Neuronal stem cell (in vitro differentiated cells): Measurements from ENCODE around the gene ROR1.

Experiments used
- DNase-seq: peaks from one replicate; pipeline ENCODE4 v3.0.0-alpha.2; 2013; ENCODE audit warnings: low spot score
- H2AFZ ChIP-seq: one replicate; pipeline ENCODE4 v1.6.1; 2013; ENCODE audit warnings: mild to moderate bottlenecking, low read length, inconsistent platforms
- H2AK5ac ChIP-seq: 2 replicates; pipeline ENCODE4 v1.6.1; 2013; ENCODE audit warnings: low read depth, mild to moderate bottlenecking, inconsistent platforms, low read length, moderate library complexity, mixed read lengths
- H2BK120ac ChIP-seq: 2 replicates; pipeline ENCODE4 v1.6.1; 2013; ENCODE audit warnings: low read depth, mild to moderate bottlenecking, inconsistent platforms, low read length, moderate library complexity, mixed read lengths
- H2BK12ac ChIP-seq: one replicate; pipeline ENCODE4 v1.6.1; 2013; ENCODE audit warnings: low read length, inconsistent platforms
- H2BK15ac ChIP-seq: 2 replicates; pipeline ENCODE4 v1.6.1; 2013; ENCODE audit warnings: mild to moderate bottlenecking, low read length, inconsistent platforms, mixed read lengths
- H2BK5ac ChIP-seq: one replicate; pipeline ENCODE4 v1.6.1; 2013; ENCODE audit warnings: inconsistent platforms, mild to moderate bottlenecking, low read length, moderate library complexity
- H3K14ac ChIP-seq: one replicate; pipeline ENCODE4 v1.6.1; 2013; ENCODE audit warnings: low read length, inconsistent platforms
- H3K18ac ChIP-seq: 2 replicates; pipeline ENCODE4 v1.6.1; 2013; ENCODE audit warnings: low read length, inconsistent platforms
- H3K23ac ChIP-seq: 2 replicates; pipeline ENCODE4 v1.6.1; 2013; ENCODE audit warnings: low read depth, mild to moderate bottlenecking, mixed read lengths, low read length, inconsistent platforms; ENCODE audit not compliant: poor library complexity
- H3K27ac ChIP-seq: replicated peaks from 3 replicates; pipeline ENCODE4 v1.5.1; 2013; ENCODE audit warnings: low read length, inconsistent platforms
- H3K27me3 ChIP-seq, 3 experiments: 2 replicates each; pipeline ENCODE4 v1.6.1; 2013; ENCODE audit warnings: low read length in 3 of 3, mild to moderate bottlenecking in 2 of 3, inconsistent platforms in 1 of 3, low read depth in 1 of 3, mixed read lengths in 1 of 3, moderate library complexity in 1 of 3; ENCODE audit not compliant: control insufficient read depth in 3 of 3, insufficient read depth in 3 of 3
- H3K36me3 ChIP-seq, 2 donors: replicated peaks in 1 of 2; 2 replicates each; pipeline ENCODE4 v1.6.1; 2013; ENCODE audit warnings: low read length in 2 of 2; ENCODE audit not compliant: control insufficient read depth in 2 of 2, insufficient read depth in 2 of 2
- H3K4ac ChIP-seq: 2 replicates; pipeline ENCODE4 v1.6.1; 2013; ENCODE audit warnings: inconsistent platforms, mild to moderate bottlenecking, low read length, moderate library complexity
- H3K4me1 ChIP-seq, 2 donors: 1 replicate in 1 of 2; 2 replicates in 1 of 2; pipeline ENCODE4 v1.6.1; 2013; ENCODE audit warnings: low read length in 2 of 2, low read depth in 1 of 2; ENCODE audit not compliant: control insufficient read depth in 2 of 2, insufficient read depth in 1 of 2
- H3K4me2 ChIP-seq: one replicate; pipeline ENCODE4 v1.6.1; 2013; ENCODE audit warnings: mild to moderate bottlenecking, low read length, inconsistent platforms; ENCODE audit not compliant: insufficient read depth, poor library complexity, severe bottlenecking
- H3K4me3 ChIP-seq, 2 donors: 2 replicates each; pipeline ENCODE4 v1.5.1; 2013; ENCODE audit warnings: low read length in 2 of 2, mild to moderate bottlenecking in 2 of 2, inconsistent platforms in 1 of 2, moderate library complexity in 1 of 2
- H3K79me1 ChIP-seq: one replicate; pipeline ENCODE4 v1.6.1; 2013; ENCODE audit warnings: low read depth, mild to moderate bottlenecking, inconsistent platforms, low read length, moderate library complexity
- H3K9ac ChIP-seq: one replicate; pipeline ENCODE4 v1.6.1; 2013; ENCODE audit warnings: mild to moderate bottlenecking, low read depth, low read length, inconsistent platforms; ENCODE audit not compliant: poor library complexity
- H3K9me3 ChIP-seq, 2 donors: replicated peaks in 1 of 2; 2 replicates each; pipeline versions ENCODE3 to v1.6.1; 2013; ENCODE audit warnings: low read length in 2 of 2, mild to moderate bottlenecking in 2 of 2, inconsistent platforms in 1 of 2, low read depth in 1 of 2, mixed read lengths in 1 of 2, moderate library complexity in 1 of 2; ENCODE audit not compliant: control insufficient read depth in 2 of 2, insufficient read depth in 1 of 2
- H4K8ac ChIP-seq: one replicate; pipeline ENCODE4 v1.6.1; 2013; ENCODE audit warnings: low read depth, mild to moderate bottlenecking, inconsistent platforms, low read length, moderate library complexity
- H4K91ac ChIP-seq: one replicate; pipeline ENCODE4 v1.6.1; 2013; ENCODE audit warnings: low read length, low read depth, mild to moderate bottlenecking, inconsistent platforms; ENCODE audit not compliant: poor library complexity
- WGBS, 2 donors: extraction: QIAGEN DNeasy Blood & Tissue Kit; methylation state at CpG; one replicate each; pipeline ENCODE4 v1.1.7; 2013; ENCODE audit warnings: missing lambda C conversion rate in 2 of 2, mixed read lengths in 1 of 2; ENCODE audit not compliant: insufficient read length in 2 of 2, insufficient replicate concordance in 1 of 2; ENCODE audit errors: extremely low coverage in 2 of 2; 5-methylcytosine and 5-hydroxymethylcytosine counted together

Gene ROR1

GRCh38 chr1:64107118-64107519 is 333.3 kb downstream of the ROR1 start:
- no peak overlapping the region for H3K18ac ChIP-seq

GRCh38 chr1:64107632-64108031 is 333.8 kb downstream of the ROR1 start:
- H3K27ac ChIP-seq, result no peak overlapping the region

More at GRCh38 chr1:64107118-64107519, 333.3 kb downstream of the ROR1 start:
- Histone ChIP-seq H4K8ac (no peak overlapping the region), H3K9ac (no peak overlapping the region), H2AFZ (no peak overlapping the region), H3K4me2 (no peak overlapping the region), H3K4me3 (no peak overlapping the region), H2BK12ac (no peak overlapping the region), H3K23ac (no peak overlapping the region), H3K27me3 (no peaks in the 10 kb centered on the region), H3K14ac (no peak overlapping the region), H3K9me3 (no peaks in the 10 kb centered on the region), H4K91ac (no peak overlapping the region), H3K27ac (no peak overlapping the region), H3K4ac (no peak overlapping the region), H2BK15ac (no peak overlapping the region), H3K79me1 (no peaks in the 10 kb centered on the region), H2BK5ac (no peak overlapping the region), H3K4me1 (peaks cover 0 to 14% of the 10 kb centered on the region in 2 donors), H2BK120ac (no peak overlapping the region), H3K36me3 (no peaks in the 10 kb centered on the region), H2AK5ac (no peak overlapping the region)
- DNase-seq, result no peak
- no CpG with 5 or more reads among the region's 4 CpGs for WGBS, 2 donors

GRCh38 chr1:64110924-64111777 is 337.3 kb downstream of the ROR1 start:
- DNase-seq, result no peak
- no peak overlapping the region for H2AFZ ChIP-seq
- H3K4me3 ChIP-seq, result no peak overlapping the region
- H3K36me3 ChIP-seq, result no peaks in the 10 kb centered on the region
- no peak overlapping the region for H4K8ac ChIP-seq
- H3K18ac ChIP-seq, result no peak overlapping the region
- H3K9me3 ChIP-seq, result no peaks in the 10 kb centered on the region
- H3K4ac ChIP-seq, result no peak overlapping the region
- no peak overlapping the region for H3K14ac ChIP-seq
- no peak overlapping the region for H2BK5ac ChIP-seq
- H2AK5ac ChIP-seq, result no peak overlapping the region
- H3K79me1 ChIP-seq, result no peaks in the 10 kb centered on the region
- H3K9ac ChIP-seq, result no peak overlapping the region
- H2BK12ac ChIP-seq, result no peak overlapping the region
- H4K91ac ChIP-seq, result no peak overlapping the region
- H3K4me1 ChIP-seq, result peaks cover 0 to 8% of the 10 kb centered on the region in 2 donors
- no CpG with 5 or more reads among the region's 6 CpGs for WGBS, 2 donors
- H3K4me2 ChIP-seq, result no peak overlapping the region
- H2BK120ac ChIP-seq, result no peak overlapping the region
- no peak overlapping the region for H3K23ac ChIP-seq
- H2BK15ac ChIP-seq, result no peak overlapping the region
- H3K27ac ChIP-seq, result no peak overlapping the region
- H3K27me3 ChIP-seq, result no peaks in the 10 kb centered on the region

More at GRCh38 chr1:64107632-64108031, 333.8 kb downstream of the ROR1 start:
- Histone ChIP-seq H2AFZ (no peak overlapping the region), H3K9ac (no peak overlapping the region), H3K23ac (no peak overlapping the region), H3K27me3 (no peaks in the 10 kb centered on the region), H3K9me3 (no peaks in the 10 kb centered on the region), H3K14ac (no peak overlapping the region), H3K79me1 (no peaks in the 10 kb centered on the region), H3K4me1 (peaks cover 0 to 10% of the 10 kb centered on the region in 2 donors), H2BK15ac (no peak overlapping the region), H4K8ac (no peak overlapping the region), H3K4me2 (no peak overlapping the region), H3K36me3 (no peaks in the 10 kb centered on the region), H3K4ac (no peak overlapping the region), H3K18ac (no peak overlapping the region), H4K91ac (no peak overlapping the region), H2BK5ac (no peak overlapping the region), H2AK5ac (no peak overlapping the region), H2BK12ac (no peak overlapping the region), H3K4me3 (no peak overlapping the region), H2BK120ac (no peak overlapping the region)
- no peak for DNase-seq
- no CpG with 5 or more reads among the region's 2 CpGs for WGBS, 2 donors

- Histone ChIP-seq H4K8ac (no peak overlapping the region), H2BK120ac (no peak overlapping the region), H3K4me1 (peaks cover 0 to 6% of the 10 kb centered on the region in 2 donors), H2AFZ (no peak overlapping the region), H3K4me2 (no peak overlapping the region), H3K27me3 (no peaks in the 10 kb centered on the region), H2BK5ac (no peak overlapping the region), H3K23ac (no peak overlapping the region), H2BK12ac (no peak overlapping the region), H3K36me3 (no peaks in the 10 kb centered on the region), H2AK5ac (no peak overlapping the region), H3K4ac (no peak overlapping the region), H3K9me3 (no peaks in the 10 kb centered on the region), H3K4me3 (no peak overlapping the region), H4K91ac (no peak overlapping the region), H3K27ac (no peak overlapping the region), H3K79me1 (no peaks in the 10 kb centered on the region), H3K14ac (no peak overlapping the region), H3K18ac (no peak overlapping the region), H3K9ac (no peak overlapping the region), H2BK15ac (no peak overlapping the region)
- DNase-seq, result no peak
- WGBS, 2 donors, result no CpG with 5 or more reads among the region's 3 CpGs
These were observed 338.0 kb downstream of the ROR1 start for GRCh38 chr1:64111787-64112186.
